ENCODE results near the gene CENPE. TPM values are rescaled to one million over a fixed set of nuclear protein-coding genes. Genes with fewer than 3 reads are reported as not detected.

The CENPE gene
- total and polyA plus RNA-seq, 2 of the 8 experiments (the other 6 are each of a cell fraction or from before 2014, with no cell fraction given) = 2.1 to 49.0 TPM

- no peak overlapping the region for H3K4me3 ChIP-seq (ENCODE audit: extremely low read depth in 1 of 4, insufficient read depth in 2 of 4, low read depth in 3 of 4, low read length in 4 of 4)
- no peak overlapping the region for H2AK5ac ChIP-seq (ENCODE audit: low read depth, low read length)
- no peaks in the 10 kb centered on the region for H3K9me3 ChIP-seq (ENCODE audit: insufficient read depth in 2 of 2, low read depth in 1 of 2, low read length in 1 of 2)
- peaks cover 0 to 4% (median 0%) of the 10 kb centered on the region in 4 experiments; a peak in 2 of 8 replicates for H3K36me3 ChIP-seq (ENCODE audit: control insufficient read depth in 2 of 4, insufficient read depth in 4 of 4, low read length in 3 of 4)
- H4K8ac ChIP-seq (ENCODE audit: extremely low read depth, insufficient read depth, low read length) = no peak overlapping the region
- FAIRE-seq (no peak), DNase-seq (ENCODE audit: low read depth in 1 of 2, low spot score in 2 of 2) (no peak)
- no peak overlapping the region for H2BK15ac ChIP-seq (ENCODE audit: low read length)
- no peak overlapping the region for H3K56ac ChIP-seq (replicated peaks; ENCODE audit: insufficient read length, low read depth, low read length)
- H3K18ac ChIP-seq (ENCODE audit: extremely low read depth, low read length) = no peak overlapping the region
- H2AFZ ChIP-seq (ENCODE audit: low read length) = no peak overlapping the region
- H3K79me1 ChIP-seq (ENCODE audit: low read depth, low read length) = no peaks in the 10 kb centered on the region; the same call in 1 of the 2 replicates
- H3K27ac ChIP-seq (ENCODE audit: low read depth, low read length) = no peak overlapping the region
- ChIA-PET CTCF (ENCODE audit: partially characterized antibody) (interaction anchor here (0.6 to 5.2 kb wide), 5 partner anchors 8 to 752 kb away, joined by 3 to 51 read pairs (median 3); no protein-coding TSS in a partner anchor), POLR2A (ENCODE audit: partially characterized antibody) (no interaction called here)
- no peak overlapping the region for H3K4me2 ChIP-seq (ENCODE audit: insufficient read depth in 1 of 2, low read depth in 2 of 2, low read length in 2 of 2)
- no peak overlapping the region for H3K23ac ChIP-seq (ENCODE audit: insufficient read length)
- H3K23me2 ChIP-seq (ENCODE audit: low read depth, low read length) = 0 out of 2 replicates have a peak, but pooled peaks cover 5% of the 10 kb centered on the region
- H4K5ac ChIP-seq (ENCODE audit: insufficient read length, low read depth, low read length) = no peak overlapping the region
- H2BK20ac ChIP-seq (ENCODE audit: low read length) = no peak overlapping the region
- H3K9ac ChIP-seq (replicated peaks in 1 of 4; ENCODE audit: extremely low read depth in 1 of 4, low read depth in 3 of 4, low read length in 3 of 4) = no peak overlapping the region
- no peak overlapping the region for H2BK5ac ChIP-seq (ENCODE audit: low read depth, low read length)
- H4K20me1 ChIP-seq (replicated peaks in 1 of 2; ENCODE audit: control insufficient read depth in 1 of 2, insufficient read depth in 2 of 2, low read length in 2 of 2) = no peaks in the 10 kb centered on the region
- H3K14ac ChIP-seq (ENCODE audit: insufficient read length) = no peak overlapping the region
- H3K4ac ChIP-seq (replicated peaks; ENCODE audit: insufficient read length, low read depth, low read length) = no peak overlapping the region
- H3K79me2 ChIP-seq (ENCODE audit: control insufficient read depth in 1 of 2, insufficient read depth in 2 of 2, low read length in 2 of 2) = no peaks in the 10 kb centered on the region
- H2BK120ac ChIP-seq (replicated peaks; ENCODE audit: low read depth, low read length) = no peak overlapping the region
- WGBS, 2 experiments (ENCODE audit: extremely low coverage in 1 of 2, insufficient coverage in 1 of 2, insufficient read length in 1 of 2, insufficient replicate concordance in 2 of 2, low coverage in 1 of 2, low lambda C conversion rate in 2 of 2, missing lambda C conversion rate in 1 of 2) = 91% methylated on average over 2 of the region's 2 CpGs; no CpG with 5 or more reads in 1 of the 2 experiments
- H3K27me3 ChIP-seq (replicated peaks in 1 of 4; ENCODE audit: control insufficient read depth in 3 of 4, extremely low read depth in 1 of 4, insufficient read depth in 3 of 4, low read length in 3 of 4) = no peaks in the 10 kb centered on the region
- H2BK12ac ChIP-seq (ENCODE audit: low read depth, low read length) = no peak overlapping the region
- no peak for TF ChIP-seq SP4 (IDR thresholded peaks at IDR 0.05; ENCODE audit: low read length)
- TF ChIP-seq SAP30 (IDR thresholded peaks at IDR 0.05; ENCODE audit: insufficient read depth, insufficient replicate concordance, low read length) = no peak
- TF ChIP-seq E2F6 (IDR thresholded peaks at IDR 0.05) = no peak
- TF ChIP-seq CTBP2 (IDR thresholded peaks at IDR 0.05; ENCODE audit: borderline replicate concordance, insufficient read depth, insufficient read length, low read length) = no peak
- no peak for TF ChIP-seq SRF (IDR thresholded peaks at IDR 0.05; ENCODE audit: low read depth, low read length)
- TF ChIP-seq POLR2A (IDR thresholded peaks at IDR 0.05; ENCODE audit: control extremely low read depth in 1 of 2, low read depth in 2 of 2, low read length in 2 of 2) = no peak
- H3K4me1 ChIP-seq (replicated peaks in 1 of 4; ENCODE audit: control insufficient read depth in 3 of 4, insufficient read depth in 4 of 4, low read length in 3 of 4) = no peaks in the 10 kb centered on the region
- H4K91ac ChIP-seq (replicated peaks; ENCODE audit: insufficient read length, low read length) = no peak overlapping the region
Observed at GRCh38 chr4:103097112-103097511, 101.0 kb downstream of the CENPE start.

Data from H1 (cell line).